ENCODE results near the gene KLHDC3. TPM values are rescaled to one million over a fixed set of nuclear protein-coding genes. Genes with fewer than 3 reads are reported as not detected.
"Not testable (repeated sequence)": the region's sequence is repeated elsewhere in the genome, so short reads cannot be mapped to it uniquely, and the experiment has no call there.

Gene KLHDC3
- total RNA-seq, 1 donor from 2014 or later: 70.8 TPM

- TF ChIP-seq CTCF (conservative IDR thresholded peaks at IDR 0.05; ENCODE audit: low read depth, low read length): no peak
- no peak overlapping the region for H3K4me3 ChIP-seq (ENCODE audit: low read depth, low read length)
- no peak for DNase-seq (ENCODE audit: low read depth)
These were observed 22.7 kb downstream of the KLHDC3 start for GRCh38 chr6:43036712-43037111.

GRCh38 chr6:43037197-43037596, 23.1 kb downstream of the KLHDC3 start:
- no peak for DNase-seq (ENCODE audit: low read depth)
- TF ChIP-seq CTCF (conservative IDR thresholded peaks at IDR 0.05; ENCODE audit: low read depth, low read length): no peak

GRCh38 chr6:43037706-43038105, 23.7 kb downstream of the KLHDC3 start:
- no peak overlapping the region for H3K4me3 ChIP-seq (ENCODE audit: low read depth, low read length)
- no peak for TF ChIP-seq CTCF (conservative IDR thresholded peaks at IDR 0.05; ENCODE audit: low read depth, low read length)
- no peak for DNase-seq (ENCODE audit: low read depth)

More at GRCh38 chr6:43037197-43037596, 23.1 kb downstream of the KLHDC3 start:
- no peak overlapping the region for H3K4me3 ChIP-seq (ENCODE audit: low read depth, low read length)

GRCh38 chr6:43038727-43039126, 24.7 kb downstream of the KLHDC3 start:
- no peak overlapping the region for H3K4me3 ChIP-seq (ENCODE audit: low read depth, low read length)
- DNase-seq (ENCODE audit: low read depth): no peak
- no peak for TF ChIP-seq CTCF (conservative IDR thresholded peaks at IDR 0.05; ENCODE audit: low read depth, low read length)

GRCh38 chr6:43040542-43041257, 26.7 kb downstream of the KLHDC3 start:
- DNase-seq (ENCODE audit: low read depth): no peak
- no peak for TF ChIP-seq CTCF (conservative IDR thresholded peaks at IDR 0.05; ENCODE audit: low read depth, low read length)
- H3K4me3 ChIP-seq (ENCODE audit: low read depth, low read length): no peak overlapping the region

- DNase-seq (ENCODE audit: low read depth); H3K4me3 ChIP-seq (ENCODE audit: low read depth, low read length): not testable (repeated sequence)
These were observed 27.4 kb downstream of the KLHDC3 start for GRCh38 chr6:43041475-43041874.

GRCh38 chr6:43043310-43043709, 29.3 kb downstream of the KLHDC3 start:
- H3K4me3 ChIP-seq (ENCODE audit: low read depth, low read length): no peak overlapping the region
- no peak for DNase-seq (ENCODE audit: low read depth)
- no peak for TF ChIP-seq CTCF (conservative IDR thresholded peaks at IDR 0.05; ENCODE audit: low read depth, low read length)
